Frontal cortex (tissue), 4 donors: Measurements from ENCODE around the gene CMYA5. TPM values are rescaled to one million over a fixed set of nuclear protein-coding genes. Genes with fewer than 3 reads are reported as not detected.
"Not testable (repeated sequence)": the region's sequence is repeated elsewhere in the genome, so short reads cannot be mapped to it uniquely, and the experiment has no call there.

Source experiments
- DNase-seq, 2 donors: peaks; one replicate each; pipeline ENCODE4 v3.0.0; 2012; ENCODE audit warnings: low spot score in 2 of 2
- FAIRE-seq: peaks from 2 replicates; lab custom pipeline; 2012; peaks lifted over from hg19 to GRCh38; lab: Jason Lieb, UNC
- total RNA-seq: library from RNA; depleted of rRNA; stranded (reverse); fragments of >200 nt; gene quantifications from one replicate; pipeline ENCODE4 v1.2.3, GENCODE V29; 2014
- donor health status: control.
- donor health status: control.
- donor health status: control.

CMYA5 gene
- total RNA-seq, 1 donor from 2014 or later: 0.82 TPM

DNA sequence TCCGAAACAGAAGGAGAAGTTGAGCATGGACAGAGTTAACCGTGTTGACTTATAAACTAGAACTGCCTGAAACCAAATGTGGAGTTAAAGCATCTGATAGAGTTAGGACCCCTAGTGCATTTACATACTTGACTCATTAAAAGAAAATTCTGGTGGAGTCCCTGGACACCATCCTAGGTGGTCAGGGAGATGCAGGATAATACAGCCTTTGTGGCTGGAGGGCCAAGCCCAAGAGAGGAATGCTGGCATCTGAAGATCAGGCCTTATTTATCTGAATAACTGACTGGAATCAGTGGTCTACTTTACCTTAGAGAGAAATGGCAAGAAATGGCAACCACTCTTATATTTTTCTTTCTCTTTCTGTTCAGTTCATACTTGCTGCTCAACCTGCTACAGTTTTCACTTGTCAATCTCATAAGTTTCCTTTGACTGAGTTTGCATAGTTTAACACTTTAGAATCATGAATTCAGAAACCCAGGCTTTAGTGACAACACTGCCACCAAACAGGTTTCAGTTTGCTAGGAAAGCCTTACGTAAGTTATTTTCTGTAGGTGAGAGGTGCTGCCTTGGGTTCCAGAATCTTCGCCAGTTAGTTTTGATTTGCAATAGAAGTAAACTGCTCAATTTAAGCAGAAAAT, 10.2 kb downstream of the CMYA5 start:
- no peak for FAIRE-seq
- no peak for DNase-seq

DNA sequence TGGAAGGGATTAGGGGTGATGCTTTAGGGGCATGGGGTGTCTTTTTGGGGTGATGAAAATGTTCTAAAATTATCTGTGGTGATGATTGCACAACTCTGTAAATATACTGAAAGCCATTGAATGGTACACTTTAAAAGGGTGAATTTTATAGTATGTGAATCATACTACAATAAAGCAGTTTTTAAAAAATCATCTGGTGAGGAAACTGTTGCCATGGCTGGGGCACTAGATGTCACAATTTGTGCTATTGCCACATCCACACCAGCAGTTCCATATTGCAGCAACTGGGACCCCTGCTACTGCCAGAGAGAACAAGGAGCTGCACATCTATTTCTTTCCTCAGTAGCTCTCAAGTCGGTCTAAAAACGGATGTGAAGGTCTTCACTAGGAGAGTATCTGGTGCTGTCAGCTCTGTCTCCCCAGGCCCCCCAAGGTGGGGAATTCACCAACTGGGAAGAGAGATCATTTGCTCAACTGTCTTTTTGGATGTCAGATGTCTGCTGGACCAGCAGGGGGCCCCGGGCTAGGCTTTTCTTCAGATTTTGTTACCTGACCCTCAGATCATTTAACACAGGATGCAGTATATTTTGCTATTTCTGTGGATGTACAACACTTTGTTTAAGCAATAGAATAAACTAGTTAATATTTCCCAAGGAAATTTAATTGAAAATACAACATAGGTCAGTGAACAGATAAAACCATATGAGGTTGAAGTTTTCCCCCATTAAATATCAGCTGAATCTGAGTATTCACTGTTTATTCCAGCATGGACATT, 13.2 kb downstream of the CMYA5 start:
- no peak for FAIRE-seq
- no peak for DNase-seq

DNA sequence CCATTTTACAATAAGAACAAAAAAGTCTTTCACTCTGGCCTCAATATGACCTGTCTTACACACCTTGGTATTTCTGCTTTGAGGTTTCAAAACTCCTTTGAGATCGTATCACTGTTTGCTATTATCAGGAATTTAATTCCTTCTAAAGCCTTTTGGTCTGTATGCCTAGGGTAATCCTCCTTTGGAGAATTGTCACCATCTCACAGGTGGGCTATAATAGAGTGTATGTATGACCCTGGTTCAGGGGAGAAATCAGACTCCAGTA, 13.7 kb downstream of the CMYA5 start:
- FAIRE-seq: no peak
- no peak for DNase-seq

DNA sequence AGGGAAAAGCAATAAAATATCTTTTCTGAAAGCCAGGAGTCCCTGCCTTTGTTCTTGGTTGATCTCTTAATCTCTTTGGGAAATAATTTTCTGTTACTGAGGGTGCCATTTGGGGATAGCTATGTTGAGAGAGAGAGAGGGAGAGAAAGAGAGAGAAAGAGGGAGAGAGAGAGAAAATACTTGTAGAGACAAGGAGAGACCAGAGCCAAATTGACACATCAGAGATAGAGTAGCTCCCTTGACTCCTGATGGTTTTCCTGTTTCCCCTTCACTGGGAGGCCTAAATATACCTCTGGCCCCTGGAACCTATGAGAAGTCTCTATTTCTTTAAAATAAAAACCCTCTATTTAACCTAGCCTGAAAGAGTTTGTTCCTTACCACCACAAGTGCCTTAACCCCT, 14.9 kb downstream of the CMYA5 start:
- FAIRE-seq (no peak), DNase-seq (no peak)

DNA sequence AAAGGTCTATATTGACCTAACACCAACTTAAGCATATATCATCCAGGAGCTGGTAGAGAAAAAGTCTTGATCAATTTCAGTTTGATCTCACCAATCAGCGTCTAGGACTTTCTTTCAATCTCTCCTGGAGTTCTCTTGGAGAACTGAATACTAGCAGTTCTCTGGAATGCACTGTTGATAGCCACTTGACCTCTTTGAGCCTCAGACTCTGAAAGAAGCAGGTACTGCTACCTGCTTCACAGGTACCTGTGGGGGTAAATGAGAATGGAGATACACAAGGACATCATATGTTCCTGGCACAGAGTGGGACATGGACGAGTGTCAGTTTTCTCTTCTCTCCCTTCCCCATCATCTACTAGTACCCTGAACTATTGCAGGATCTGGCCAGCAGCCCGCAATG, 16.0 kb downstream of the CMYA5 start:
- no peak for FAIRE-seq
- no peak for DNase-seq

DNA sequence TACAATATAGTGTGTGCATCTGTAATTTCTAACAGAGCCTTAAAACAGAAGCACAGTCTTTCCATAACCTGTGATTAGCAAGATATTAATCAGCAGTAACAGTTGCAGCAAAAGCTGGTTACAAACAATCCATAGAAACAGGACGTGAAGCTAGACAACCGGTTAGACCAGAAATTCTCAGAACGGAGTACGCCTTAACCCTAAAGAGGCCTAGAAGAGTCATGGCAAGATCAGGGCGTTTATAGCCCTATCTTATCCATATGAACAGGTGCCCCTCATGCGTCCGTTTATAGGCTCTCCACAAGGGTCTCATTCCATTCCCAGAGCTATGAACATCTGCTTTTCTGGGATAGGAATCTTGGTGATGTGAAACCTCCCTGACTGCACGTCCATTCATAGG, 16.7 kb downstream of the CMYA5 start:
- not testable (repeated sequence) for FAIRE-seq, DNase-seq

DNA sequence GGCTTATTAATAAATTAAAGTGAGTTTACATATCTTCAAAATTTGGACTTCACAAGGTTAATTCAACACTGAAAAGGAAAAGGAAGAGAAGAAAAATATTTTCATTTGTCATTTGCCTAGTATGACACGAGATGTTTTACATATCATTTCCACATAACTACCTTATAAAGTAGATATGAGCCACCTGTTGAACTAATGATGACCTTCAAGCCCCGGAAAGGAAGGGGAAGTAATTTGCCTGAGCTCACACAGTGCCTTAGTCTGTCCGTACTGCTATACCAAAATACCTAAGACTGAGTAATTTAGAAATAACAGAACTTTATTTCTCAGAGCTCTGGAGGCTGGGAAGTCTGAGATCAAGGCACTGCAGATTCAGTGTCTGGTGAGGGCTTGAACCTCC, 17.9 kb downstream of the CMYA5 start:
- FAIRE-seq: no peak
- no peak for DNase-seq

DNA sequence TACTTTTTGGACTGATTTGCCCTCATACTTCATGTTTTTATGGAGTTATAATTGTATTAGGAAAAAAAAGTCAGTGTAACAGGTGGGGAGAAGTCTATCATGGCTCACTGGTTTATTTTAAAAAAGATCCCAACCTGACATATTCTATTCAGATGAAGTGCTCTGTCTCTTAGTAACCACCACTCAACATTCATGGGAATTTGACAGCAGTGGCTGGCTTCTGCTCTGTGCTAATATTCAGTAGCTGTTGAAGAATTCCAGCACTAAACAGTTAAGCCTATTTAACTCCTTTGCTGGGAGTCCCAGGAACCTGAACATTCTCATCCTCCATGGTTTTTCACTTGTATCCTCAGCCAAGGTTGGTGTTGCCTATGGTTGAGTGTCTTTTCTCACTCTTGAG, 23.1 kb downstream of the CMYA5 start:
- DNase-seq: no peak
- FAIRE-seq: no peak

DNA sequence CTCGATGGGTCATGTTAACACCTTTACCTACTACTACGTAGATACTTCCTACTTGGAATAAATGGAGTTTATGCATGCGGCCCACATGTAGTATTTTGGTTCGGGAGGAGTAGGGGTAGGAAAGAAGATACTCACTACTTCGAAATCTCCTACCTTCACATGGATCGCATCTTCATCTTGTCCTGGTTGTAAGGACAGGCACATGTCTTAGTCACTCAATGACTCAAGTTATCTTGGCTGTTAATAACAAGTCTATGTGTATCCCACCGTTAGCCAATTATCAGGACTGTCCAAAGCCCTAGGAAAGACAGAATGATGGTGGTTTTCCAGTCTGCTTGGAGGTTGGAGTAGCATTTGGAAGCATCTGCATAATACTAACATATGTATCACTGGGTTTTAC, 24.1 kb downstream of the CMYA5 start:
- no peak for DNase-seq
- no peak for FAIRE-seq

DNA sequence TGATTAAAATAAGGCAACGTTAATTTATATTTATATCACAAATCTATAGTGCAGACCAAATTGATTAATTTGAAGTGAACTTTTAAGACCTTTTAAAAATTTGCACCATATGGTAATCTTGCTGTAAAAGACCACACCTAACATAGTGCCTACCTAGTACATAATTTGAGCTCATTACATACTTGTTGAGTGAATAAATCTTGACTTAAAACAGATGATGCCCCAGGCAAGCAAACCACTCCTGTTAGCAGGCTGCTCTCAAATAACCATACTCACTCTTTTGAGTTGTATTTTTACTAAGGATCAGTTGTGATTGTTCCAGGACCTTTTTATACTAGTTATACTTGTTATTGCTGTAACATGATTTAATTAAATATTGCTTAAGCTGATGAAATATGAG, 27.2 kb downstream of the CMYA5 start:
- no peak for FAIRE-seq
- no peak for DNase-seq

DNA sequence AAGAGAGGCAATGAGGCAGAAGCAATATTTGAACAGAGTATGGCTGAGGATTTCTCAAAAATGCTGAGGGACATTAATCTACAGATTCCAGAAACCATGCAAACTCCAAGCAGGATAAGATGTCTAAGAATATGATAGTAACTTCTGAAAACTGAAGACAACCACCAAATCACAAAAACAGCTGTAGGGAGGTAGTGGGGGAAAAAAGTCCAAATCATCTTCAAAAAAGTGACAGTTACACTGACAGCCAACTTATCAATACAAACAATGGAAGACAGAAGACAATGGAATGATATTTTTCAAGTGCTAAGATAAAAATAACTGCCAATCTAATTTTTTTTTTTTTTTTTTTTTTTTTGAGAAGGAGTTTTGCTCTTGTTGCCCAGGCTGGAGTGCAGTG, 30.5 kb downstream of the CMYA5 start:
- FAIRE-seq (no peak), DNase-seq (no peak)

DNA sequence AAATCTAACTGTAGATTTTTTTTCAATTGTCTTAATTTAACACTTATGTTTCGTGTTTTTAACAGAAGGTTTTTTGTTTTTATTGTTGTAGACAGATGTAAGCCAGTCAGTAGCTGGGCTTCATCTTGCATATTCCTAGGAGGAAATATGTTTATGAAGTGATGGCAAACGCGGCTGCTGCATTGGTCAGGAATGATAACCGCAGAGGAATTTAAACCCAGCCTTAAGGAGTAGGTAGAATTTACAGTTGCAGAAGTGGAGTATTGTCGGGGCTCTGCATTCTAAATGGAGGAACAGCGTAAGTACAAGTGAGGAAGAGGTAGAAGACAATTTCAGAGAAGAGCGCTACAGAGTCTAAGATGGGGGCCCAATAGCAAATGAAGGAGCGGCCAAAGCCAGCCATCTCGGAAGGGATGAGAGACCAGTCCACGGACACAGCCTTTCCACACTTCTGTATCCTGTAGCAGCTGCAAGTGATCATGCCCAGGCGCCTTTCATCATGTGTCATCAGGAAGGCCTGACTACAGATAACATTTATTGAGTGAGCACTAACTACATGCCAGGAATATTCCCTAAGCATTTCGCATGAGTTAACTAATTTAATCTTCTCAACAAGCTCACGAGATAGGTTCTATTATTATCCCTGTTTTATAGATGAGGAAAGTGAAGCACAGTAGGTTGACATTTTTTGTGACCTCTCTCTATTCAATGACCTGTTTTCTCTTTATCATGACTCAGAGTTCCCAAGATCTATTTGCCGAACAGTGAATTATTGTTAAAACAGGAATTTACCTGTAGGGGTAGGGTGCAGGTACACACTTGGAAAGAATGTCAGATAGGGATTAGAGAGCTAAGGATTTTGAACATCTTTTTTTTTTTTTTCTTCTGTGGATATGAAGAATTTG, 38.1 kb downstream of the CMYA5 start:
- DNase-seq (no peak), FAIRE-seq (no peak)

DNA sequence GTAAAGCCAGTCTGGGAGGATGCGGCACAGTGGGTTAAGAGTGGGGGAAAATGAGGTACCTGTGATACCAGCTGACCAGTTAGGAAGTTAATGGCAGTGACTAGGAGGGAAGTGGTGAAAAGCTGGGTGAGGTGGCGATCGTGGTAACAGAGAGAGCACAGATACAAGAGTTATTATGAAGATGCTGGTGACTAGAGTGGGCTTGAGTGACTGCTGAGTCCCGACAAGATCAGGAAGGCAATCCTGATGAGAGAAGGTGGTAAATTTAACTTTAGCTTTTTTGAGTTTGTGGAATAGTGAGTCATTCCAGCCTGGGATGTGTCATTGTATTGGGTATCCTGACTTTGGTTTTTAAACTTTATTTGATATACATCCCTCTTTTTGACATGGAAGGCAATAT, 38.8 kb downstream of the CMYA5 start:
- FAIRE-seq (no peak), DNase-seq (no peak)

DNA sequence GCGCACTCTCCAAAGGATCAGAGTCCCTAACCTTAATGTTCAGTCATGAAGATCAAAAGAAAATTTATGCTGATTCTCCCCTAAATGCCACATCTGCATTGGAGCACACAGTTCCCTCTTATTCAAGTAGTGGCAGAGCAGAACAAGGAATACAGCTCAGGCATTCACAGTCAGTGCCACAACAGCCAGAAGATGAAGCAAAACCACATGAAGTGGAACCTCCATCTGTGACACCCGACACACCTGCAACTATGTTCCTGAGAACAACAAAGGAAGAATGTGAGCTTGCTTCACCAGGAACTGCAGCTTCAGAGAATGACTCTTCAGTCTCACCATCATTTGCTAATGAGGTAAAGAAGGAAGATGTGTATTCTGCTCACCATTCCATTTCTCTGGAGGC, 40.0 kb downstream of the CMYA5 start:
- FAIRE-seq: no peak
- no peak for DNase-seq

DNA sequence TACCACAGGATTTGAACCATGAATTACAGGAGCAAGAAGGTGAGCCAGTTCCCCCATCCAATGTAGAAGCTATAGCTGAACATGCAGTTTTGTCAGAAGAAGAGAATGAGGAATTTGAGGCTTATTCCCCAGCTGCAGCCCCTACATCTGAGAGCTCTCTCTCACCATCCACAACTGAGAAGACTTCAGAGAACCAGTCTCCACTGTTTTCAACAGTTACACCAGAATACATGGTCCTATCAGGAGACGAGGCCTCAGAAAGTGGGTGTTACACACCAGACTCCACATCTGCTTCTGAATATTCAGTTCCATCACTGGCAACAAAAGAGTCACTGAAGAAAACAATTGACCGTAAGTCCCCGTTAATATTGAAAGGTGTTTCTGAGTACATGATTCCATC, 40.9 kb downstream of the CMYA5 start:
- DNase-seq (no peak), FAIRE-seq (no peak)

DNA sequence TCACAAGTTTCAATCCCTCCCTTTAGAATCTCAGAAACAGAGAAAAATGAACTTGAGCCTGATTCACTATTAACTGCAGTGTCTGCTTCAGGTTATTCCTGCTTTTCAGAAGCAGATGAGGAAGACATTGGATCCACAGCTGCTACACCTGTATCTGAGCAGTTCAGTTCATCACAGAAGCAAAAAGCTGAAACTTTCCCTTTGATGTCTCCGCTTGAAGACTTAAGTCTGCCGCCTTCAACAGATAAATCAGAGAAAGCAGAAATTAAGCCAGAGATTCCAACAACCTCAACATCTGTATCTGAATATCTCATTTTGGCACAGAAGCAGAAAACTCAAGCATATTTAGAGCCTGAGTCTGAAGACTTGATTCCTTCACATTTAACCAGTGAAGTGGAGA, 42.1 kb downstream of the CMYA5 start:
- FAIRE-seq (no peak), DNase-seq (no peak)

DNA sequence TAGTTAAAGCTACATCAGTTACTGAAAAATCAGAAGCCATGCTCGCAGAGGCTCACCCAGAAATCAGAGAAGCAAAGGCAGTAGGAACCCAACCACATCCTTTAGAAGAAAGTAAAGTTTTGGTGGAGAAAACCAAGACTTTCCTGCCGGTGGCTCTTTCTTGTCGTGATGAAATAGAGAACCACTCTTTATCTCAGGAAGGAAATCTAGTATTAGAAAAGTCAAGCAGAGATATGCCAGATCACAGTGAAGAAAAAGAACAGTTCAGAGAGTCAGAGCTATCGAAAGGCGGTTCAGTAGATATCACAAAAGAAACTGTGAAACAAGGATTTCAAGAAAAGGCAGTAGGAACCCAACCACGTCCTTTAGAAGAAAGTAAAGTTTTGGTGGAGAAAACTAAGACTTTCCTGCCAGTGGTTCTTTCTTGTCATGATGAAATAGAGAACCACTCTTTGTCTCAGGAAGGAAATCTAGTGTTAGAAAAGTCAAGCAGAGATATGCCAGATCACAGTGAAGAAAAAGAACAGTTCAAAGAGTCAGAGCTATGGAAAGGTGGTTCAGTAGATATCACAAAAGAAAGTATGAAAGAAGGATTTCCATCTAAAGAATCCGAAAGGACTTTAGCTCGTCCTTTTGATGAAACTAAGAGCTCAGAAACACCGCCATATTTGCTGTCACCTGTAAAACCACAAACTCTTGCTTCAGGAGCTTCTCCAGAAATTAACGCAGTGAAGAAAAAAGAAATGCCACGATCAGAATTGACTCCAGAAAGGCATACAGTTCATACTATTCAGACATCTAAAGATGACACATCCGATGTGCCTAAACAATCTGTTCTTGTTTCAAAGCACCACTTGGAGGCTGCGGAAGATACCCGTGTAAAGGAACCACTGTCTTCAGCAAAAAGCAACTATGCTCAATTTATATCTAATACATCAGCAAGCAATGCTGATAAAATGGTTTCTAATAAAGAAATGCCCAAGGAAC, 47.2 kb downstream of the CMYA5 start:
- DNase-seq (no peak), FAIRE-seq (no peak)

DNA sequence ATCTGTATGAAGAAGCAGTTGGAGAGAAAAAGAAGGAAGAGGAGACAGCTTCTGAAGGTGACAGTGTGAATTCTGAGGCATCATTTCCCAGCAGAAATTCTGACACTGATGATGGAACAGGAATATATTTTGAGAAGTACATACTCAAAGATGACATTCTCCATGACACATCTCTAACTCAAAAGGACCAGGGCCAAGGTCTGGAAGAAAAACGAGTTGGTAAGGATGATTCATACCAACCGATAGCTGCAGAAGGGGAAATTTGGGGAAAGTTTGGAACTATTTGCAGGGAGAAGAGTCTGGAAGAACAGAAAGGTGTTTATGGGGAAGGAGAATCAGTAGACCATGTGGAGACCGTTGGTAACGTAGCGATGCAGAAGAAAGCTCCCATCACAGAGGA, 48.7 kb downstream of the CMYA5 start:
- FAIRE-seq: no peak

DNA sequence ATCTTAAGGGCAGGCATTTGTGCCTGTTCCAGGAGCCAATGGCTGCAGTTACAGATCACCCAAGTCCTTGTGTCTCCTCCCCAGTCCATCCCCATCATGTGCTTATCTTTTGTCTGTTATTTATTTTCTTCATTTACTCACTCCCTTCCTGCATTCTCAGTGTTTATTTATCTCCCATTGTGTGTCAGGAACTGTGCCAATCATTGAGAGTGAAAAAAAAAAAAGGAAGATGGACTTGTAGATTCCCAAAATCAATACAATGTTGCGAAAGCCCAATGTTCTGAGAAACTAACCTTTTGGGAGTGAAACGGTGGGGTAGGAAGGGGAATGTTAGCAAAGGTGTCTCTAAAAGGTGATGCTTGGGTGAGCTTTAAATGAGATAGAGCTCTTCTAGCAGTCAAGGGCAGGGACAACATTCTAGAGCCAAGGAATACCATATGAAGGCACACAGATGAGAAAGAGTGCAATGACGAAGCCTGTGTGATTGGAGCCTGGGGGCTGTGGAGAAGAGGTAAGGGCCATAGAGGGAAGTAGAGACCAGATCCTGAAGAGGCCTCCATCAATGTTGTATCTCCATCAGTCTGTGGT, 53.0 kb downstream of the CMYA5 start:
- DNase-seq: no peak
- no peak for FAIRE-seq

More for the DNA sequence above, 48.7 kb downstream of the CMYA5 start:
- no peak for DNase-seq
